Type B pancreatic cell (in vitro differentiated cells): ENCODE results near the gene CD300LB. TPM values are rescaled to one million over a fixed set of nuclear protein-coding genes. Genes with fewer than 3 reads are reported as not detected.

Experiments used
- DNase-seq: peaks from one replicate; pipeline ENCODE4 v3.0.0; 2021; ENCODE audit warnings: mixed read lengths; ENCODE audit not compliant: unreplicated experiment; ENCODE audit errors: extremely low spot score
- H3K27ac Mint-ChIP-seq: 2 replicates; pipeline ENCODE4 v1.8.0; 2021; ENCODE audit warnings: mild to moderate bottlenecking, mixed read lengths
- H3K27me3 Mint-ChIP-seq: 2 replicates; pipeline ENCODE4 v1.8.0; 2021; ENCODE audit warnings: mixed read lengths
- H3K36me3 Mint-ChIP-seq: 2 replicates; pipeline ENCODE4 v1.8.0; 2021; ENCODE audit warnings: mixed read lengths
- H3K4me1 Mint-ChIP-seq: one replicate; pipeline ENCODE4 v1.8.0; 2021; ENCODE audit warnings: mixed read lengths; ENCODE audit not compliant: unreplicated experiment
- H3K4me3 Mint-ChIP-seq: 2 replicates; pipeline ENCODE4 v1.8.0; 2021; ENCODE audit warnings: mild to moderate bottlenecking, mixed read lengths
- H3K9me3 Mint-ChIP-seq: 2 replicates; pipeline ENCODE4 v1.8.0; 2021; ENCODE audit warnings: mixed read lengths
- CTCF ChIP-seq: fragments of 200-600 bp; sonication (generic); conservative IDR thresholded peaks from 2 replicates; pipeline ENCODE4 v1.5.0; 2021; ENCODE audit warnings: antibody characterized with exemption, mild to moderate bottlenecking
- total RNA-seq: library from RNA; stranded (reverse); gene quantifications from 2 replicates; pipeline ENCODE4 v1.2.1, GENCODE V29; 2021; ENCODE audit warnings: low replicate concordance

The CD300LB gene
- total RNA-seq, 1 donor from 2014 or later: not detected

- DNase-seq: no peak
- no peaks in the 10 kb centered on the region for H3K9me3 Mint-ChIP-seq
- H3K27me3 Mint-ChIP-seq: peaks cover 65% of the 10 kb centered on the region
- H3K4me3 Mint-ChIP-seq: no peak overlapping the region
- no peak for TF ChIP-seq CTCF
- no peaks in the 10 kb centered on the region for H3K36me3 Mint-ChIP-seq
- no peak overlapping the region for H3K27ac Mint-ChIP-seq
- no peaks in the 10 kb centered on the region for H3K4me1 Mint-ChIP-seq
Measured at GRCh38 chr17:74571621-74572270, 40.5 kb upstream of the CD300LB start.

DNA sequence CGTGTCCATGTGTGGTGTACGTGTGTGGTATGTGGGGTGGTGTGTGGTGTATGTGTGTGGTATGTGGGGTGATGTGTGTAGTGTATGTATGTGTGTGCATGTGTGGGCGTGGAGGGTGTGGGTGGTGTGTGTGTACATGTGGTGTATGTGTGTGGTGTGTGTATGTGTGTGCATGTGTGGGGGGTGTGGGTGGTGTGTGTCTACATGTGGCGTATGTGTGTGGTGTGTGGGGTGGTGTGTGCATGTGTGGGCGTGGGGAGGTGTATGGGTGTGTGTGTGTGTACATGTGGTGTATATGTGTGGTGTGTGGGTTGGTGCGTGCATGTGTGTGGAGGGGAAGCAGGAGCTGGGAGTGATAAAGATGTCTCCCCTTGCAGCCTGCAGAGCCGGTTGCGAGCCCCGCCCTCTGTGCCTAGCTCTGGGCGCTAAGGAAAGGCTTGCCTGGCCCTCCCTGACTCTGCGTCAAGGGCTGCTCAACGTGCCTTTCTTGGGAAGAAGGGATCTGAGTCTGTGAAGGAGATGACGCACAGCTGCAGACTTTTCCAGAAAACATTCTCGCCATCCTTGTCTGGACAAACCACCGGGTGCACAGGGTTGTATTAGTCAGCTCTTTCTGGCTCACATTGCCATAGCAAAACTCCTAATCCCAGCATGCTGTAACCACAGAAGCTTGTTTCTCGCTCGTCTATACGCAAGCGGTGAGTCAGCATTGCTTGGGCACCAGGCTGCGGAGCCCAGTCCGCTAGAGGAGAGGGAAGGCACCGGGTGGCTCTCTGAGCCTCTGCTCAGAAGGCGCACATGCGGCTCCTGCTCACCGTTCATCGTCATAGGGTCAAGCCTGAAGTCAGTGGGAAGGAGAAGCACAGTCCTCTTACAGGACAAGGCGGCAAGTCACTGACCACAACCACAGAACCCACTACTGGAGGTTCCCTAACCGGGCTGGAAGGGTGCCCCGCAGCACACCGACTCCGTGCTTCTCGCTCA lies 38.0 kb upstream of the CD300LB start:
- Mint-ChIP-seq H3K9me3 (no peaks in the 10 kb centered on the region), H3K27ac (no peak overlapping the region), H3K4me1 (no peaks in the 10 kb centered on the region), H3K36me3 (no peaks in the 10 kb centered on the region), H3K27me3 (peaks cover 61% of the 10 kb centered on the region), H3K4me3 (no peak overlapping the region)
- TF ChIP-seq CTCF: no peak
- no peak for DNase-seq

- peaks cover 64% of the 10 kb centered on the region for H3K27me3 Mint-ChIP-seq
- DNase-seq: no peak
- no peaks in the 10 kb centered on the region for H3K4me1 Mint-ChIP-seq
- no peak for TF ChIP-seq CTCF
- no peak overlapping the region for H3K4me3 Mint-ChIP-seq
- no peaks in the 10 kb centered on the region for H3K9me3 Mint-ChIP-seq
- H3K36me3 Mint-ChIP-seq: no peaks in the 10 kb centered on the region
- no peak overlapping the region for H3K27ac Mint-ChIP-seq
Measured at GRCh38 chr17:74568106-74568873, 37.0 kb upstream of the CD300LB start.

- TF ChIP-seq CTCF: no peak
Measured at GRCh38 chr17:74567397-74567796, 36.1 kb upstream of the CD300LB start, which contains the start of gene CD300H. CD300H (minus strand) TSS chr17:74567509.

DNA sequence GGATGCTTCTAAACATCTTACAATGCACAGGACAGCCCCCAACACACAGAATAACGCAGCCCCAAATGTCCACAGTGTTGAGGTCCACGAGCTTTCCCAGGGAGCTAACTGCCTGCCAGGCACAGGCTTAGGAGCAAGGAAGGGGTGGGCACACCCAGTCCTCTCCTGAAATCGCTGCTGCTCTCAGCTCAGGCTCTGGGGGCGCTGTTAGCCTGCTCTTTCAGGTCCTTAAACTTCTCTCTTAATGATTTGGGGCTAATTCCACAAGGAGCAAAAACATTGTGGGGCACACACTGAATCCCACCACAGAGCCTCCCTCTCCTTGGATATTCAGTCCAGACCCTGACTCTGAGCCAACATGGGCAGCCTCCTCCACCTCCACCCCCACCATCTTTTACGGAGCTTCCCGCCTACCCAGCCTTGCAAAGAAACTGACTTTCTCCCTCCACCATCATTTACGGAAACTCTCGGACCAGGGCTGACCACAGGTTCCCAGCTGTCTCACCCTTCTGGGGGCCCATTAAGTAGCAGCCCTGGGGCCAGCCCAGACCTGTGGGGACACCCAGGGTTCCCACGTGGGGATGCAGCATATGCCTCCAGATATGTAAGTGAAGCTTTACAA lies 35.0 kb upstream of the CD300LB start:
- H3K4me3 Mint-ChIP-seq: no peak overlapping the region
- no peaks in the 10 kb centered on the region for H3K4me1 Mint-ChIP-seq
- DNase-seq: no peak
- no peaks in the 10 kb centered on the region for H3K36me3 Mint-ChIP-seq
- H3K27me3 Mint-ChIP-seq: peaks cover 57% of the 10 kb centered on the region
- TF ChIP-seq CTCF: peak; percentile 74
- no peaks in the 10 kb centered on the region for H3K9me3 Mint-ChIP-seq
- no peak overlapping the region for H3K27ac Mint-ChIP-seq

More at GRCh38 chr17:74567397-74567796, 36.1 kb upstream of the CD300LB start, which contains the start of gene CD300H:
- Mint-ChIP-seq H3K4me1 (no peaks in the 10 kb centered on the region), H3K27ac (no peak within 1 kb of the TSS), H3K9me3 (no peaks in the 10 kb centered on the region), H3K27me3 (peaks cover 58% of the 10 kb centered on the region), H3K4me3 (no peak within 1 kb of the TSS), H3K36me3 (no peaks in the 10 kb centered on the region)
- no peak for DNase-seq
